ENCODE results near the gene ZNF69. TPM values are rescaled to one million over a fixed set of nuclear protein-coding genes. Genes with fewer than 3 reads are reported as not detected.
"Not testable (repeated sequence)": the region's sequence is repeated elsewhere in the genome, so short reads cannot be mapped to it uniquely, and the experiment has no call there.

Gene ZNF69
- total RNA-seq, 1 donor from 2014 or later = 20.1 TPM

DNA sequence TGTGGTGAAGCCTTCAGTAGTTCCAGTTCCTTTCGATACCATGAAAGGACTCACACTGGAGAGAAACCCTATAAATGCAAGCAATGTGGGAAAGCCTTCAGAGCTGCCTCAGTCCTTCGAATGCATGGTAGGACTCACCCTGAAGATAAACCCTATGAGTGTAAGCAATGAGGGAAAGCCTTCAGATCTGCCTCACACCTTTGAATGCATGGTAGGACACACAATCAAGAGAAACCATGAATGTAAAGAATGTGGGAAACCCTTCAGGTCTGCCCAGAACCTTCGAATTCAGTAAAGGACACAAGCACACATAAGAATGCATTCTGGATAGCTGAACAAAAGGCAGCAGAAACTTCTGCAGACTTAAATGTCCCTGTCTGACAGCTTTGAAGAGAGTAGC is 18.3 kb downstream of the ZNF69 start:
- no peak for DNase-seq (ENCODE audit: extremely low spot score, unreplicated experiment)
- H3K27me3 Mint-ChIP-seq = no peaks in the 10 kb centered on the region
- H3K4me1 Mint-ChIP-seq (ENCODE audit: unreplicated experiment) = no peaks in the 10 kb centered on the region
- H3K27ac Mint-ChIP-seq = no peak overlapping the region
- peaks cover 62% of the 10 kb centered on the region for H3K36me3 Mint-ChIP-seq
- H3K9me3 Mint-ChIP-seq = peaks cover 11% of the 10 kb centered on the region
- TF ChIP-seq, protein P1, sequence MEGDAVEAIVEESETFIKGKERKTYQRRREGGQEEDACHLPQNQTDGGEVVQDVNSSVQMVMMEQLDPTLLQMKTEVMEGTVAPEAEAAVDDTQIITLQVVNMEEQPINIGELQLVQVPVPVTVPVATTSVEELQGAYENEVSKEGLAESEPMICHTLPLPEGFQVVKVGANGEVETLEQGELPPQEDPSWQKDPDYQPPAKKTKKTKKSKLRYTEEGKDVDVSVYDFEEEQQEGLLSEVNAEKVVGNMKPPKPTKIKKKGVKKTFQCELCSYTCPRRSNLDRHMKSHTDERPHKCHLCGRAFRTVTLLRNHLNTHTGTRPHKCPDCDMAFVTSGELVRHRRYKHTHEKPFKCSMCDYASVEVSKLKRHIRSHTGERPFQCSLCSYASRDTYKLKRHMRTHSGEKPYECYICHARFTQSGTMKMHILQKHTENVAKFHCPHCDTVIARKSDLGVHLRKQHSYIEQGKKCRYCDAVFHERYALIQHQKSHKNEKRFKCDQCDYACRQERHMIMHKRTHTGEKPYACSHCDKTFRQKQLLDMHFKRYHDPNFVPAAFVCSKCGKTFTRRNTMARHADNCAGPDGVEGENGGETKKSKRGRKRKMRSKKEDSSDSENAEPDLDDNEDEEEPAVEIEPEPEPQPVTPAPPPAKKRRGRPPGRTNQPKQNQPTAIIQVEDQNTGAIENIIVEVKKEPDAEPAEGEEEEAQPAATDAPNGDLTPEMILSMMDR (conservative IDR thresholded peaks at IDR 0.05) = no peak
- H3K4me3 Mint-ChIP-seq = no peak overlapping the region

DNA sequence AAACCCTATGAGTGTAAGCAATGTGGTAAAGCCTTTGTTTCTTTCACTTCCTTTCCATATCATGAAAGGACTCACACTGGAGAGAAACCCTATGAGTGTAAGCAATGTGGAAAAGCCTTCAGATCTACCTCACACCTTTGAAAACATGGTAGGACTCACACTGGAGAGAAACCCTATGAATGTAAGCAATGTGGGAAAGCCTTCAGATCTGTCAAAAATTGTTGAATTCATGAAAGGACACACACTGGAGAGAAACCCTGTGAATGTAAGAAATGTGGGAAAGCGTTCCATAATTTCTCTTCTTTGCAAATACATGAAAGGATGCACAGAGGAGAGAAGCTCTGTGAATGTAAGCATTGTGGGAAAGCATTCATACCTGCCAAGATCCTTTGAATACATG is 24.4 kb downstream of the ZNF69 start:
- H3K4me3 Mint-ChIP-seq; H3K9me3 Mint-ChIP-seq; DNase-seq (ENCODE audit: extremely low spot score, unreplicated experiment); H3K4me1 Mint-ChIP-seq (ENCODE audit: unreplicated experiment); H3K27me3 Mint-ChIP-seq; H3K27ac Mint-ChIP-seq: not testable (repeated sequence)
- peaks cover 40% of the 10 kb centered on the region for H3K36me3 Mint-ChIP-seq

DNA sequence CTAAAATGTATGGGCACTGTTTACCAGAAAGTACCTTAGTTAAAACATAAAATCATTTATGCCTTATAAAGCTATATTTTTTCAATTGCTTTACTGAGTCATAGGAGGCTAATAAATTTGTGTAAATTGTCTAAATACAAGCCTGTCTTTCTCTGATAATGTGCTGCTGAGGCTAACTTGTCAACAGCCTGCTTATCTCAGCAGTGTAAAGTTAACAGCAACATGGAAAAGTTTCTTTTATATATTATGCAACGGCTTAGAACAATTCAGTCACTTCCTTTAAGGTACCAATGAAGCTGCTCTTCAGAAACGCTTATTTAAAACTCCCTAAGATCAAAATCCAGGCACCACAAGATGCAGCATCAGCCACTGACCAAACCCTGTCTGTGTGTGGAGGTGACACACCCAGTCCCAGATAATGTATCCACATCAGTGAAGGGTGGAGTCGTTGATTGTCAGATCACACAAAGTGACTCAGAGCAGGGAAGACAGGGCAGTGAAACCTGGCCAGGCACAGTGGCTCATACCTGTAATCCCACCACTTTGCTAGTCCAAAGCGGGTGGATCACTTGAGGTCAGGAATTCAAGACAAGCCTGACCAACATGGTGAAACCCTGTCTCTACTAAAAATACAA is 27.0 kb downstream of the ZNF69 start:
- not testable (repeated sequence) for DNase-seq (ENCODE audit: extremely low spot score, unreplicated experiment); H3K4me1 Mint-ChIP-seq (ENCODE audit: unreplicated experiment); H3K27me3 Mint-ChIP-seq; H3K4me3 Mint-ChIP-seq; H3K27ac Mint-ChIP-seq
- peaks cover 31% of the 10 kb centered on the region for H3K36me3 Mint-ChIP-seq
- peaks cover 10% of the 10 kb centered on the region for H3K9me3 Mint-ChIP-seq

DNA sequence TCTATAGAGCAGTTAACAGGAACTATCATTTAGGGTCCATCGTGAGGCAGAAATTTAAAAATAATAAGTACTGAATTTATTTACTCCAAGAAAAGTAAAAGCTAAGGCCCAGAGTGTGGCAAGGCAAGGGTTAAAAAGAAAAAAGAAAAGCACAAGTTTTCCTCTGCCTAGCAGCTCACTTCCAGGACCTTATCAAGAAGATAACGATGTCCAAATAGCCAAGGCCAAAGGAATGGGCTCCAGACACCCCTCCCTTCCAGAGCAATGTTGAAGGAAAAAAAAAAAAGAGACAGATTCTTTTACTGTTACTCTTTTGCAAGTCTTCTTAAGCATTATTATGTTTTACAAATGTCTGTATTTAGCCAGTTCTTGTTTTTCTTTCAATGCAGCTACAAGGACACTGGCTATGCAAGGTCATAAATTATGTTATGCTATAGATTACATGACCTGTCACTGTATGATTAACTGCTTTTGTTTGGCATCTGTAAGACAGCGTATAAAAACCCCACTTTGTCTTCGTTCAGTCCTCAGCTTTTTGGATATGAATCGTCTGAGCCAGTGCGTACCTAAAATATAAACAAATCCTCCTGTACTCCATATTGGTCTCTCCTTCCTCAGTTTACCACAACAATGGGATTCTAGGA is 34.4 kb downstream of the ZNF69 start:
- DNase-seq (ENCODE audit: extremely low spot score, unreplicated experiment) = no peak
- TF ChIP-seq, protein P1 (conservative IDR thresholded peaks at IDR 0.05) = no peak
- Mint-ChIP-seq H3K27ac (peak overlapping the region; percentile 69), H3K9me3 (peaks cover 10% of the 10 kb centered on the region), H3K36me3 (peaks cover 26% of the 10 kb centered on the region), H3K4me1 (ENCODE audit: unreplicated experiment) (peaks cover 22% of the 10 kb centered on the region), H3K4me3 (peak overlapping the region; percentile 62), H3K27me3 (no peaks in the 10 kb centered on the region)

DNA sequence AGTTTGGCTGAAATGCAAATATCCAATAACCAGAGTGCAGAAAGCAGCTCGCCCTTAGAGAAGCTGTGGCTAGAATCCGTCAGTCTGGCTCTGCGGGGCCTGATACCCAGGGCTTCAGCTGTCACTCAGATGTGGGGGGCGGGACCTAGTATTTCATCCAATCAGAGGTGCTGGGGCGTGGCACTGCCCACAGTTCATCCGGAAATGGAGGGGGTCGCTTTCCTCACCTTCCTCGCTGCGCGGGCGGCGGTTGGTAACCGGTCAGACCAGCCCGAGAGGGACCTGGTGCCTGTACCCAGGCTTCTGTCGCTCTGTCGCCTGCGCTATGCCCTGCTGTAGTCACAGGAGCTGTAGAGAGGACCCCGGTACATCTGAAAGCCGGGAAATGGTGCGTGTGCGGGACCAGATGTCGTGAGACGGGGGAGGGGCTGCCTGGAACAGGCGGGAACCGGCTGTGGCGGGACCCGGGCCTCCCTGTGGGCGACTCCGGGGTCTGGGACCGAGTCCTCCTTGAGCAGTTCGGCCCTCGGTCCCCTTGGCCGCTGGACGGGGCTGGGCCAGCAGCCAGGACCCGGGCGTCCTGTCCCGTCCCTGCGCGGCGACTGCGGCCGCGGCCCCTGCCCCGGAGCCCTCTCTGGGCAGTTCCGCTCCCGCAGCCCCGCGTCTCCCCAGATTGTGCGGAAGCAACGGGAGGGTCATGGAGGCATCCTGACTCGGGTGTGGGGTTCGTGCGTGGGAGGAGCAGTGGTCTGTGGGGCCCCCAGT is 37.5 kb downstream of the ZNF69 start, which contains the start of gene ZNF700:
TSS of gene ZNF700 (plus strand) at position 222 of the 765 bp plus-strand sequence. CDS start at position 326, 104 bp downstream.
- peak within 1 kb of the TSS; percentile 99 for H3K4me3 Mint-ChIP-seq
- peak within 1 kb of the TSS; percentile 98 for H3K27ac Mint-ChIP-seq
- TF ChIP-seq, protein P1 (conservative IDR thresholded peaks at IDR 0.05) = no peak
- no peaks in the 10 kb centered on the region for H3K27me3 Mint-ChIP-seq
- H3K36me3 Mint-ChIP-seq = peaks cover 36% of the 10 kb centered on the region
- DNase-seq (ENCODE audit: extremely low spot score, unreplicated experiment) = peak; percentile 91
- peaks cover 22% of the 10 kb centered on the region for H3K4me1 Mint-ChIP-seq (ENCODE audit: unreplicated experiment)
- H3K9me3 Mint-ChIP-seq = peaks cover 5% of the 10 kb centered on the region

DNA sequence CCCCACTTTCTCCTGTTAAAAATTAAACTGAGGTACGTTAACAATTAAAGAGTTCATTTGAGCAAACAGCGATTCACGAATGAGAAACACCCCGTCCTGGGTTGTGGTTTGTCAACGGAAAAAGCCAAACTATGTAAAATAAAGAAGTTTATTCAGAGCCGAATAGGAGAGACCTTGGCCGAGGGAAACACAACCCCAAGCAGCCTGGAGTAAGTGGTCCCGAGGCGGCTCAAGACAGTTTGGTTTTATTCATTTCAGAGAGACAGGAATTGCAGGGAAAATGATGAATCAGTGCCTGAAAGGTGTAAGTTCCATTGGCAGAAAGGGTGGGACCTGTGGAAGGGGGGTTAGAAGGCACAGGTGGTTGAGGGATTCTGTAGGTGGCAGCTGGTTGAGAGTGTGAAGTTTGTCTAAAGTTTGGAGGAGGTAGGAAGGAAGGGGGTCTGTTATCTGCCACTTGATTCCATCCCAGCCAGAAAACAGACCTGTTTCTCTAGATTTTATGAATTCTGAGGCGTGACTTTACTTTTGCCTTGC is 38.1 kb downstream of the ZNF69 start:
- H3K27me3 Mint-ChIP-seq = not testable (repeated sequence)

More for the DNA sequence above, 38.1 kb downstream of the ZNF69 start:
- DNase-seq (ENCODE audit: extremely low spot score, unreplicated experiment); H3K9me3 Mint-ChIP-seq: not testable (repeated sequence)
- Mint-ChIP-seq H3K27ac (peak overlapping the region; percentile 98), H3K4me1 (ENCODE audit: unreplicated experiment) (peaks cover 22% of the 10 kb centered on the region), H3K36me3 (peaks cover 43% of the 10 kb centered on the region), H3K4me3 (peak overlapping the region; percentile 92)

Measured in type B pancreatic cell (in vitro differentiated cells).